A673 (cell line): ENCODE measurements around the gene ACTR6. TPM values are rescaled to one million over a fixed set of nuclear protein-coding genes. Genes with fewer than 3 reads are reported as not detected.

Experiments used
- BruUV-seq: library from RNA; stranded (reverse); fragments of 400-500 nt; replicated peaks from 2 replicates; lab custom pipeline; 2021; lab: Mats Ljungman, UMichigan
- CTCF ChIA-PET: fragments of 300-600 bp; sonication (Branson Sonifier 250); formaldehyde crosslinking; loops from one replicate; lab custom pipeline; 2022; ENCODE audit warnings: antibody characterized with exemption; lab: Charles Lee
- POLR2A ChIA-PET: fragments of 300-600 bp; sonication (Branson Sonifier 250); formaldehyde crosslinking; loops from one replicate; lab custom pipeline; 2022; ENCODE audit warnings: antibody characterized with exemption; ENCODE audit not compliant: low non-redundant PET; lab: Charles Lee
- DNase-seq: peaks from one replicate; pipeline ENCODE4 v3.0.0-alpha.2; 2015; ENCODE audit warnings: low spot score
- H3K27ac ChIP-seq: fragments of 200-600 bp; sonication (generic); 2 replicates; pipeline ENCODE4 v1.5.1; 2016; ENCODE audit warnings: mixed run types, low read depth, mild to moderate bottlenecking, mixed read lengths, antibody characterized with exemption, low read length; ENCODE audit not compliant: poor library complexity, severe bottlenecking
- H3K27me3 ChIP-seq: fragments of 200-600 bp; sonication (generic); replicated peaks from 2 replicates; pipeline ENCODE4 v1.6.1; 2017; ENCODE audit warnings: mixed run types, low read depth, mild to moderate bottlenecking, mixed read lengths, antibody characterized with exemption, low read length; ENCODE audit not compliant: insufficient read depth, poor library complexity
- H3K36me3 ChIP-seq: fragments of 200-600 bp; sonication (generic); 2 replicates; pipeline ENCODE4 v1.6.1; 2016; ENCODE audit warnings: mixed run types, mild to moderate bottlenecking, mixed read lengths, antibody characterized with exemption, low read length; ENCODE audit not compliant: insufficient read depth, poor library complexity, severe bottlenecking
- H3K4me1 ChIP-seq: fragments of 200-600 bp; sonication (generic); 2 replicates; pipeline ENCODE4 v1.6.1; 2017; ENCODE audit warnings: mixed run types, mild to moderate bottlenecking, mixed read lengths, antibody characterized with exemption, low read length; ENCODE audit not compliant: insufficient read depth, poor library complexity, severe bottlenecking
- H3K4me3 ChIP-seq: fragments of 200-600 bp; sonication (generic); 2 replicates; pipeline ENCODE4 v1.5.1; 2016; ENCODE audit warnings: low read depth, mixed run types, mild to moderate bottlenecking, mixed read lengths, low read length; ENCODE audit not compliant: poor library complexity, severe bottlenecking
- H3K9me3 ChIP-seq: fragments of 200-600 bp; sonication (generic); 2 replicates; pipeline ENCODE4 v1.6.1; 2016; ENCODE audit warnings: mixed run types, low read depth, mild to moderate bottlenecking, mixed read lengths, antibody characterized with exemption, low read length; ENCODE audit not compliant: poor library complexity, severe bottlenecking
- EZH2 ChIP-seq: fragments of 200-600 bp; sonication (generic); IDR thresholded peaks from 2 replicates; pipeline ENCODE4 v1.6.1; 2017; ENCODE audit warnings: borderline replicate concordance, low read depth, mild to moderate bottlenecking, mixed read lengths, antibody characterized with exemption, low read length; ENCODE audit not compliant: poor library complexity, severe bottlenecking
- intact Hi-C: fragments of 100-400 bp; cut with micrococcal nuclease; formaldehyde crosslinking; loops from one replicate; pipeline ENCODE4 v1.10.0; 2022; ENCODE audit not compliant: unreplicated experiment
- microRNA-seq: library from miRNA; unstranded; fragments of <30 nt; microRNA quantifications from one replicate; pipeline ENCODE4 v1.2.0, GENCODE V29; 2021
- total RNA-seq: library from RNA; stranded (reverse); gene quantifications from 2 replicates; pipeline ENCODE4 v1.2.3, GENCODE V29; 2021

ACTR6 gene
- total RNA-seq, 1 experiment from 2014 or later: 36.0 TPM

- Histone ChIP-seq H3K4me1 (peaks cover 26% of the 10 kb centered on the region), H3K27ac (no peak overlapping the region), H3K4me3 (no peak overlapping the region), H3K36me3 (no peaks in the 10 kb centered on the region), H3K9me3 (peaks cover 4% of the 10 kb centered on the region), H3K27me3 (no peaks in the 10 kb centered on the region)
- intact Hi-C loops: no loop called here
- ChIA-PET POLR2A (no interaction called here), CTCF (no interaction called here)
- BruUV-seq: no TSS peak
- DNase-seq: no peak
- TF ChIP-seq EZH2: no peak
Observed at GRCh38 chr12:100273782-100274181, 73.2 kb downstream of the ACTR6 start.

Small RNAs within 50 kb of the gene (microRNA-seq; reads per million reads assigned to microRNA genes)
- not detected for gene MIR1827

Other genes starting within 250 kb of the ACTR6 start
- 0.99 and 1.1 TPM in 2 replicates for gene ANKS1B, start 215.9 kb upstream of the ACTR6 start, total RNA-seq
- gene BLTP3B, start 57.9 kb upstream of the ACTR6 start, total RNA-seq: 31.6 and 31.8 TPM in 2 replicates
- 2.0 and 3.2 TPM in 2 replicates for gene DEPDC4, start 66.3 kb downstream of the ACTR6 start, total RNA-seq
- 51.8 and 61.3 TPM in 2 replicates for gene SCYL2, start 66.4 kb downstream of the ACTR6 start, total RNA-seq
- not detected in 2 replicates for gene SLC17A8, start 156.3 kb downstream of the ACTR6 start, total RNA-seq